ENCODE results near the gene TOR1A. TPM values are rescaled to one million over a fixed set of nuclear protein-coding genes. Genes with fewer than 3 reads are reported as not detected.

TOR1A gene
- total RNA-seq, 1 experiment from 2014 or later = 29.8 TPM

DNA sequence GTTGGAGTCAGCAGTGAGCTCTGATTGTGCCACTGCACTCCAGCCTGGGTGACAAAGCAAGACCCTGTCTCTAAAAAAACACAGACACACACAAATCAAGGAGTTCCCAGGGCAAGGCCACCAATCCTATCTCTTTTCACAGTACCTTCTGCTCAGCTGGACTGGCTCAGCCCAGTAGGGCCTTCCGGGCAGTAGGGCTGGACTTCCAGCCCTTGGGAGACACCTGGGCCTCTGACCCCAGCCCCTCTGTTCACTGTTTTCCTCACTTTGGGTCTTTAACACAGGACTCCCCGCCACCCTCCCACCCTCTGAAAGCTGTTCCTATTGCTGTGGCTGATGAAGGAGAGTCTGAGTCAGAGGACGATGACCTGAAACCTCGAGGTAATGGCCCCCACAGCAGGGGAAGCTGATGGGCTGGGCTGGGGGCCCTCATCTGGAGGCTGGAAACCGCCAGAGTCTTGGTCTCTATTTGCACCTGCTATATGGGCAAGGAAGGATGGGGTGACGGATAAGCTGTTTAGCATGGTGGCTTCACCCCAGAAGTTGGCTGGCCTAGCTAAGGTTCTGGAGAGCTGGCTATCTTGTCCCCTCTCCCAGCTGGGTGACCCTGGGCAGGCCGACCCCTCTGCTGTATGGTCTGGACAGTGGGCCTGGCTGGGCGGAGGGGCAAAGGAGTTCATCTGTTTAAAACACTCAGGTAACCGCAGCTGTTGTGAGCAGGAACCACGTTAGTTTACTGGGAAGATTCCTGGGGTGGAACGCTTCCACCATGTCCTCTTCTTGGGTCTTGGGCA, 36.9 kb upstream of the TOR1A start:
- ChIA-PET POLR2A (ENCODE audit: unreplicated experiment) (no interaction called here), CTCF (no interaction called here)
- BruUV-seq (replicated peaks) = no TSS peak
- no peak for ATAC-seq
- H3K36me3 ChIP-seq (ENCODE audit: low read depth, low read length) = no peaks in the 10 kb centered on the region
- H2AFZ ChIP-seq (ENCODE audit: low read length) = no peak overlapping the region
- H3K27me3 ChIP-seq (ENCODE audit: low read length) = no peaks in the 10 kb centered on the region
- no peak overlapping the region for H3K4me2 ChIP-seq (ENCODE audit: low read length)
- H4K20me1 ChIP-seq (ENCODE audit: low read length) = no peaks in the 10 kb centered on the region
- TF ChIP-seq CTCF (conservative IDR thresholded peaks at IDR 0.05; ENCODE audit: low read depth, low read length) = no peak
- TF ChIP-seq EZH2phosphoT487 (IDR thresholded peaks at IDR 0.05; ENCODE audit: borderline replicate concordance, low read length) = no peak
- TF ChIP-seq EZH2 (IDR thresholded peaks at IDR 0.05; ENCODE audit: low read length, unreplicated experiment) = no peak
- no peak overlapping the region for H3K4me3 ChIP-seq (ENCODE audit: low read length)
- no peak overlapping the region for H3K27ac ChIP-seq (ENCODE audit: low read length)
- no peak overlapping the region for H3K9ac ChIP-seq (ENCODE audit: low read length)
- H3K79me2 ChIP-seq (ENCODE audit: low read length) = no peaks in the 10 kb centered on the region
- no peaks in the 10 kb centered on the region for H3K9me2 ChIP-seq (replicated peaks; ENCODE audit: low read length)
- DNase-seq = no peak
- no peaks in the 10 kb centered on the region for H3K4me1 ChIP-seq (ENCODE audit: insufficient read depth, low read length)
- no peaks in the 10 kb centered on the region for H3K9me3 ChIP-seq (ENCODE audit: low read length)
- intact Hi-C loops (cut with micrococcal nuclease) = no loop called here
- no peaks in the 10 kb centered on the region for H3F3A ChIP-seq (ENCODE audit: low read length, unreplicated experiment)

GRCh38 chr9:129858167-129858962, 34.4 kb upstream of the TOR1A start:
- ATAC-seq = no peak
- no peaks in the 10 kb centered on the region for H3K27me3 ChIP-seq (ENCODE audit: low read length)
- no peak overlapping the region for H3K4me3 ChIP-seq (ENCODE audit: low read length)
- H3K9me2 ChIP-seq (replicated peaks; ENCODE audit: low read length) = no peaks in the 10 kb centered on the region
- H3K9ac ChIP-seq (ENCODE audit: low read length) = no peak overlapping the region
- no peaks in the 10 kb centered on the region for H3K4me1 ChIP-seq (ENCODE audit: insufficient read depth, low read length)
- H3K27ac ChIP-seq (ENCODE audit: low read length) = no peak overlapping the region
- H3K36me3 ChIP-seq (ENCODE audit: low read depth, low read length) = no peaks in the 10 kb centered on the region
- H3K4me2 ChIP-seq (ENCODE audit: low read length) = no peak overlapping the region
- POLR2A ChIA-PET (ENCODE audit: unreplicated experiment) = no interaction called here
- H3K79me2 ChIP-seq (ENCODE audit: low read length) = no peaks in the 10 kb centered on the region
- TF ChIP-seq EZH2phosphoT487 (IDR thresholded peaks at IDR 0.05; ENCODE audit: borderline replicate concordance, low read length) = no peak
- TF ChIP-seq EZH2 (IDR thresholded peaks at IDR 0.05; ENCODE audit: low read length, unreplicated experiment) = no peak
- no peak for TF ChIP-seq CTCF (conservative IDR thresholded peaks at IDR 0.05; ENCODE audit: low read depth, low read length)
- intact Hi-C loops (cut with micrococcal nuclease) = no loop called here
- H4K20me1 ChIP-seq (ENCODE audit: low read length) = no peaks in the 10 kb centered on the region
- CTCF ChIA-PET = no interaction called here
- BruUV-seq (replicated peaks) = no TSS peak
- DNase-seq = no peak
- H2AFZ ChIP-seq (ENCODE audit: low read length) = no peak overlapping the region
- no peaks in the 10 kb centered on the region for H3F3A ChIP-seq (ENCODE audit: low read length, unreplicated experiment)
- H3K9me3 ChIP-seq (ENCODE audit: low read length) = no peaks in the 10 kb centered on the region

- DNase-seq (no peak), ATAC-seq (no peak)
- TF ChIP-seq CTCF (conservative IDR thresholded peaks at IDR 0.05; ENCODE audit: low read depth, low read length) (no peak), EZH2phosphoT487 (IDR thresholded peaks at IDR 0.05; ENCODE audit: borderline replicate concordance, low read length) (no peak), EZH2 (IDR thresholded peaks at IDR 0.05; ENCODE audit: low read length, unreplicated experiment) (no peak)
- Histone ChIP-seq H3F3A (ENCODE audit: low read length, unreplicated experiment) (no peaks in the 10 kb centered on the region), H2AFZ (ENCODE audit: low read length) (no peak overlapping the region), H3K4me3 (ENCODE audit: low read length) (no peak overlapping the region), H3K36me3 (ENCODE audit: low read depth, low read length) (no peaks in the 10 kb centered on the region), H3K4me1 (ENCODE audit: insufficient read depth, low read length) (no peaks in the 10 kb centered on the region), H3K9ac (ENCODE audit: low read length) (no peak overlapping the region), H3K9me2 (replicated peaks; ENCODE audit: low read length) (no peaks in the 10 kb centered on the region), H3K79me2 (ENCODE audit: low read length) (no peaks in the 10 kb centered on the region), H3K27me3 (ENCODE audit: low read length) (no peaks in the 10 kb centered on the region), H4K20me1 (ENCODE audit: low read length) (no peaks in the 10 kb centered on the region), H3K9me3 (ENCODE audit: low read length) (no peaks in the 10 kb centered on the region), H3K27ac (ENCODE audit: low read length) (no peak overlapping the region), H3K4me2 (ENCODE audit: low read length) (no peak overlapping the region)
- no TSS peak for BruUV-seq (replicated peaks)
- ChIA-PET POLR2A (ENCODE audit: unreplicated experiment) (no interaction called here), CTCF (no interaction called here)
- intact Hi-C loops (cut with micrococcal nuclease) = no loop called here
Measured at GRCh38 chr9:129857207-129857606, 33.3 kb upstream of the TOR1A start.

Measured in PC-3 (cell line).